AG09309 (cell line): ENCODE data around the gene EEIG1.
"Not testable (repeated sequence)": the region's sequence is repeated elsewhere in the genome, so short reads cannot be mapped to it uniquely, and the experiment has no call there.

Source experiments
- DNase-seq: peaks from one replicate; pipeline ENCODE4 v3.0.0-alpha.2; 2010; ENCODE audit warnings: low read depth
- H3K4me3 ChIP-seq: 2 replicates; pipeline ENCODE4 v1.5.1; 2011; ENCODE audit warnings: mild to moderate bottlenecking, low read depth, low read length, moderate library complexity; ENCODE audit not compliant: control insufficient read depth
- CTCF ChIP-seq: IDR thresholded peaks from 2 replicates; pipeline ENCODE4 v1.5.1; 2011; ENCODE audit warnings: mild to moderate bottlenecking, low read depth, low read length, inconsistent platforms; ENCODE audit not compliant: insufficient read depth, control insufficient read depth; ENCODE audit errors: missing control alignments

Gene EEIG1

GRCh38 chr9:127980706-127981558, at the start of gene EEIG1:
Gene EEIG1, minus strand, starts transcription at chr9:127980989. Its CDS starts 852 bp downstream, at chr9:127980137.
- peak within 1 kb of the TSS; percentile 75 for H3K4me3 ChIP-seq
- no peak for DNase-seq
- TF ChIP-seq CTCF = no peak

- DNase-seq = no peak
- no peak for TF ChIP-seq CTCF
These were observed 46.9 kb upstream of the EEIG1 start for GRCh38 chr9:128027705-128028104.

GRCh38 chr9:128026773-128027541, 46.2 kb upstream of the EEIG1 start:
- DNase-seq = no peak
- TF ChIP-seq CTCF = no peak
- no peak overlapping the region for H3K4me3 ChIP-seq

More at GRCh38 chr9:128027705-128028104, 46.9 kb upstream of the EEIG1 start:
- H3K4me3 ChIP-seq = no peak overlapping the region

- TF ChIP-seq CTCF = no peak
- no peak for DNase-seq
- H3K4me3 ChIP-seq = no peak overlapping the region
These were observed 45.5 kb upstream of the EEIG1 start for GRCh38 chr9:128026255-128026772.

GRCh38 chr9:128025736-128026135, 44.9 kb upstream of the EEIG1 start:
- H3K4me3 ChIP-seq = no peak overlapping the region
- no peak for TF ChIP-seq CTCF
- DNase-seq = no peak

GRCh38 chr9:128024761-128025308, 44.0 kb upstream of the EEIG1 start:
- no peak for DNase-seq
- TF ChIP-seq CTCF = no peak
- no peak overlapping the region for H3K4me3 ChIP-seq

- DNase-seq = not testable (repeated sequence)
These were observed 42.9 kb upstream of the EEIG1 start for GRCh38 chr9:128023671-128024070.

More at GRCh38 chr9:128023671-128024070, 42.9 kb upstream of the EEIG1 start:
- not testable (repeated sequence) for H3K4me3 ChIP-seq
